Measurements from ENCODE around the gene HBEGF. TPM values are rescaled to one million over a fixed set of nuclear protein-coding genes. Genes with fewer than 3 reads are reported as not detected.
A peak's percentile ranks its signal among the peaks of the same experiment; 100 is the strongest.

Gene HBEGF
- total and polyA plus RNA-seq, 2 experiments from 2014 or later = 3.7 to 4.9 TPM

DNA sequence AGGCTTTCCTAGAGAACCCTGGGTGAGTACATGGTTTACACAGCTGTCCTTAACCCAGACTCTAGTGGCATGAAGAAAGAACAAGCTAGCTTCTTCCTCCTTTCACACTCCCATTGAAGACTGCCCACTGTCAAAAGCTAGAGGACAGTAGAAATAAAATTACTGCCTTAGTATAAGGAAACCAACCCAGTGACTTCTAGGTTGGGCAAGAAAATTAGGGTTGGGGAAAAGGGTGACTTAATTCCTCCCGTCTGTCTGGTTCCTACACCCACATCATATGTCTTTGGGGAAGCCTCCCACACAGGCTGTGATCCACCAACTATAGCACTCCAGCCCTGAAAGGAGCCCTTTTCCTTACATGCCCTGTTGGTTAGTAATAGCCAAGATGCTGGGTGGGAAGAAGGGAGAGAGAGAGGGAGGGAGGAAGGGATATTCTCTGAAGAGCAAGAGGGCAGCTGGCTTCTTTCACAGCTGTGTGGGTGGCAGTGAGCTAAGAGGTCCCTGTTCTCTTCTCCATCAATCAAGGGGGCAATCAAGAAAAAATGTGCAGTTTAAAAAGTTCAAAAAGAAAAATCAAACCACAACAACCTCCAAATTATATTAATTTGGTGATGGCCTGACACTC, 21.7 kb downstream of the HBEGF start:
- DNase-seq (ENCODE audit: low read depth in 1 of 2, low spot score in 1 of 2) = peak in 1 of 2 donors; percentile 82
- Histone ChIP-seq H3K27ac (no peak overlapping the region), H3K36me3 (no peaks in the 10 kb centered on the region), H3K9me3 (ENCODE audit: low read depth) (no peaks in the 10 kb centered on the region), H3K4me1 (ENCODE audit: low read depth) (peaks cover 16% of the 10 kb centered on the region), H3K4me3 (no peak overlapping the region), H3K27me3 (no peaks in the 10 kb centered on the region)
- TF ChIP-seq, protein P1, sequence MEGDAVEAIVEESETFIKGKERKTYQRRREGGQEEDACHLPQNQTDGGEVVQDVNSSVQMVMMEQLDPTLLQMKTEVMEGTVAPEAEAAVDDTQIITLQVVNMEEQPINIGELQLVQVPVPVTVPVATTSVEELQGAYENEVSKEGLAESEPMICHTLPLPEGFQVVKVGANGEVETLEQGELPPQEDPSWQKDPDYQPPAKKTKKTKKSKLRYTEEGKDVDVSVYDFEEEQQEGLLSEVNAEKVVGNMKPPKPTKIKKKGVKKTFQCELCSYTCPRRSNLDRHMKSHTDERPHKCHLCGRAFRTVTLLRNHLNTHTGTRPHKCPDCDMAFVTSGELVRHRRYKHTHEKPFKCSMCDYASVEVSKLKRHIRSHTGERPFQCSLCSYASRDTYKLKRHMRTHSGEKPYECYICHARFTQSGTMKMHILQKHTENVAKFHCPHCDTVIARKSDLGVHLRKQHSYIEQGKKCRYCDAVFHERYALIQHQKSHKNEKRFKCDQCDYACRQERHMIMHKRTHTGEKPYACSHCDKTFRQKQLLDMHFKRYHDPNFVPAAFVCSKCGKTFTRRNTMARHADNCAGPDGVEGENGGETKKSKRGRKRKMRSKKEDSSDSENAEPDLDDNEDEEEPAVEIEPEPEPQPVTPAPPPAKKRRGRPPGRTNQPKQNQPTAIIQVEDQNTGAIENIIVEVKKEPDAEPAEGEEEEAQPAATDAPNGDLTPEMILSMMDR (IDR thresholded peaks at IDR 0.05; ENCODE audit: low read depth, low read length) = no peak

DNA sequence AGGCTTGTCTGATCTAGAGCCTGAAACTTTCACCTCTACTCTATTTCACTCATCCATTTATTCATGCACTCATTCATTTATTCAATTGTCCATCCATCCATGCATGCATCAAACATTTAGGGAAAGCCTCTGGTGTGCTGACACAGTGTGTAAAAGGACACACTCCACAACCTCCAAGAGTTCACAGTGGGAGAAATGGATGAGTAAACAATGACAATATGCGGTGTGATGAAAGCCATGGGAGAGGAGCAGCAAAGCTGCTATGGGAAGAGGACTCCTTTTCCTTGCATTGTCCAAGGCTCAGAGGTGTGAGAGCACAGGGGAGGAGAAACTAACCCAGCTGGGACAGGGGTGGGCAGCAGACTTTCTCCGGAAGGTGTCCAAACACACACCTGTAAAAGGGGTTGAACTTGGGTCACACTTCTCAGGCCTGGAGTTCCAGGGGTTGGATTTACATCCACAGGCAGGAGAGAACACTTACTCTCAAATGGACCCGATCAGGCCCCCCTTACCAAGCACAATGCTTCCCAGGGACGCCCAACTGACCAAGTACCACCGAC, 22.3 kb downstream of the HBEGF start:
- Histone ChIP-seq H3K36me3 (no peaks in the 10 kb centered on the region), H3K9me3 (ENCODE audit: low read depth) (no peaks in the 10 kb centered on the region), H3K27me3 (no peaks in the 10 kb centered on the region), H3K27ac (no peak overlapping the region), H3K4me3 (no peak overlapping the region), H3K4me1 (ENCODE audit: low read depth) (peaks cover 16% of the 10 kb centered on the region)
- TF ChIP-seq, protein P1 (IDR thresholded peaks at IDR 0.05; ENCODE audit: low read depth, low read length) = no peak
- DNase-seq (ENCODE audit: low read depth in 1 of 2, low spot score in 1 of 2) = no peak

DNA sequence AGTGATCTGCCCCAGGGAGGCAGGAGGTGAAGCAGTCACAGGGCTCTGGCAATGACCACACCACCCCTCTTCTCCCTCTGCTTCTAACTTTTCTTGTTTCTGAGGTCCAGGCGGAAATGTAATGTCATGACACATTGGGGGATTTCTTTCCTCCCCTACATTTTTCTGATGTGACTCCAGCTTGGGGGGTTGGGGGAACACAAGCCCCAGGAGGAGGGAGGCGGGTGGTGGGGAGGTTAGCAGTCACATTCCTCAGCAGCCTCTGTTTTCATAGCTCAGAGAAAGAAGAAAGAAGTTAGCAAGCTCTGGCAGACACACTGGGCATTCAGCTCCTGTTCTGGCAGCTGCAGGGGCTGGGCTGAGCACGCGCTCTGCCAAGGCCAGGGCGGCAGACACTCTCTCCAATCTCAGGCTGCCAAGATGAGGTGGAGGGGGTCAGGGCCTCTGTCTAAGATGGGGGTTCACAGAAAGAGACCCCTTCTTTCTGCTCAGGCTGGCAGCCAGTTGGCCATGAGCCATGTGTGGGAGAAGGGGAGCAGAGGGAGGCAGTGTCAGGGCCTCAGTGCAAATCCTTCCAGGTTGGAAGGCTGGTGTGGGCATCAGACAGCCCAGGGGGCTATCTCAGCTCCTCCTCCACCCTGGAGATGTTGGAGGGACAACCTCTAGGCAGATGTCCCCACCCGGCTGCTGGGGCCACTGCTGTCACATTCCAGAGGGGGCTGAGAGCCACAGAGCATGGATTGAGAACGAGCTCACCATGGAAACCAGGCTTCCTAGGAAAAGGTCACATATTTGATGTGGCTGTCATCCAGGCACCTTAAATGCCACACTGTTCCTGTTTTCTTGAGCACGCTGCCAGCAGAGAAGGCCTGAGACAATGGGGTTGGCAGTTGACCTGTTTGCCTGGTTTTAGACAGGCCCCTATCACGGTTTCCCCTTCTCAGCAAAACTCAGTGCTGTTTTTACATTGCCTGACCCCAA, 23.4 kb downstream of the HBEGF start:
- Histone ChIP-seq H3K4me3 (no peak overlapping the region), H3K36me3 (no peaks in the 10 kb centered on the region), H3K4me1 (ENCODE audit: low read depth) (peaks cover 12% of the 10 kb centered on the region), H3K9me3 (ENCODE audit: low read depth) (no peaks in the 10 kb centered on the region), H3K27me3 (no peaks in the 10 kb centered on the region), H3K27ac (no peak overlapping the region)
- TF ChIP-seq, protein P1 (IDR thresholded peaks at IDR 0.05; ENCODE audit: low read depth, low read length) = no peak
- peak in 1 of 2 donors; percentile 95 for DNase-seq (ENCODE audit: low read depth in 1 of 2, low spot score in 1 of 2)

DNA sequence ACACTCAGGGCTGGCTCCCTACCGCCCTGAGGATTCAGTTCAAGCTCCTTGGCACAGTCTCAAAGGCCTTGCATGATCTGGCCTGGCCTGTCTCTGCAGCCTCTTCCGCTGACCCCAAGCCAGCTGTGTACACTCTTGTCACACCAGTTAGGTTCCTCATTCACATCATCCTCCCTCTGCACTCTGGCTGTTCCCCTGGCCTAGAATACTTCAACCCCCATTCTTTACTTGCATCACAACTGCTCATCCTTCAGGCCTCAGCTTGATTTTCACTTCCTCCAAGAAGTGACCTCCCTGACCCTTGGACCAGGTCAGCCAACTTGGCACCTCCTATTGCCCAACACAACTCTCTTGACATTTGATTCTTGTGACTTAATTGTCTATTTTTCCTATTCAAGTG, 24.6 kb downstream of the HBEGF start:
- no peaks in the 10 kb centered on the region for H3K36me3 ChIP-seq
- peaks cover 3% of the 10 kb centered on the region for H3K4me1 ChIP-seq (ENCODE audit: low read depth)
- H3K4me3 ChIP-seq = no peak overlapping the region
- no peak for DNase-seq (ENCODE audit: low read depth in 1 of 2, low spot score in 1 of 2)
- no peaks in the 10 kb centered on the region for H3K9me3 ChIP-seq (ENCODE audit: low read depth)
- H3K27me3 ChIP-seq = no peaks in the 10 kb centered on the region
- no peak overlapping the region for H3K27ac ChIP-seq
- TF ChIP-seq, protein P1 (IDR thresholded peaks at IDR 0.05; ENCODE audit: low read depth, low read length) = no peak

DNA sequence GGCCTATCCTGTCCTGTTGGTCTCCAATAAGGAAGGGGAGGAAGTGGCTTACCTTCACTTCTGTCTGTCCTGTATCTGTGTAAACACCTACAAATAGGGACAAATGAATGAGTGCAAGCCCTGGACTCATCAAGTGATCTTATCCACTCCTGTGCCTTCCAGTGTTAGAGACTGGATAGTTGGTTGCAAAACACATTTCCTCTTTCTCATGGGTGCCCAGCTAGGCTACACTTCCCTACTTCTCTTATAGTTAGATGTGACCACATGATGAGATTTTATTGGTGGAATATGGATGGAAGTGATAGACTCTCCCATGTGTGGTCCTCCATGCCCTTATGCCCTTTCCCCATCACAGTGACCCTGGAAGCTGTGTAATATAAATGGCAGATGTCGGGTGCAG, 26.6 kb downstream of the HBEGF start:
- Histone ChIP-seq H3K36me3 (no peaks in the 10 kb centered on the region), H3K27me3 (no peaks in the 10 kb centered on the region), H3K9me3 (ENCODE audit: low read depth) (no peaks in the 10 kb centered on the region), H3K27ac (no peak overlapping the region), H3K4me1 (ENCODE audit: low read depth) (peaks cover 3% of the 10 kb centered on the region), H3K4me3 (no peak overlapping the region)
- no peak for DNase-seq (ENCODE audit: low read depth in 1 of 2, low spot score in 1 of 2)
- TF ChIP-seq, protein P1 (IDR thresholded peaks at IDR 0.05; ENCODE audit: low read depth, low read length) = no peak
